B cell (primary cell): ENCODE data around the gene GPATCH8.

Experiments used
- EZH2 ChIP-seq: IDR thresholded peaks from 2 replicates; pipeline ENCODE4 v1.6.1; 2012; ENCODE audit warnings: borderline replicate concordance, low read depth, mild to moderate bottlenecking, moderate library complexity, low read length; ENCODE audit not compliant: insufficient read depth, poor library complexity, severe bottlenecking
- TF ChIP-seq, protein P1 (sequence below): fragments of 200-600 bp; IDR thresholded peaks from one replicate; pipeline ENCODE4 v1.8.0; 2022; ENCODE audit warnings: antibody characterized with exemption, mild to moderate bottlenecking

DNA sequence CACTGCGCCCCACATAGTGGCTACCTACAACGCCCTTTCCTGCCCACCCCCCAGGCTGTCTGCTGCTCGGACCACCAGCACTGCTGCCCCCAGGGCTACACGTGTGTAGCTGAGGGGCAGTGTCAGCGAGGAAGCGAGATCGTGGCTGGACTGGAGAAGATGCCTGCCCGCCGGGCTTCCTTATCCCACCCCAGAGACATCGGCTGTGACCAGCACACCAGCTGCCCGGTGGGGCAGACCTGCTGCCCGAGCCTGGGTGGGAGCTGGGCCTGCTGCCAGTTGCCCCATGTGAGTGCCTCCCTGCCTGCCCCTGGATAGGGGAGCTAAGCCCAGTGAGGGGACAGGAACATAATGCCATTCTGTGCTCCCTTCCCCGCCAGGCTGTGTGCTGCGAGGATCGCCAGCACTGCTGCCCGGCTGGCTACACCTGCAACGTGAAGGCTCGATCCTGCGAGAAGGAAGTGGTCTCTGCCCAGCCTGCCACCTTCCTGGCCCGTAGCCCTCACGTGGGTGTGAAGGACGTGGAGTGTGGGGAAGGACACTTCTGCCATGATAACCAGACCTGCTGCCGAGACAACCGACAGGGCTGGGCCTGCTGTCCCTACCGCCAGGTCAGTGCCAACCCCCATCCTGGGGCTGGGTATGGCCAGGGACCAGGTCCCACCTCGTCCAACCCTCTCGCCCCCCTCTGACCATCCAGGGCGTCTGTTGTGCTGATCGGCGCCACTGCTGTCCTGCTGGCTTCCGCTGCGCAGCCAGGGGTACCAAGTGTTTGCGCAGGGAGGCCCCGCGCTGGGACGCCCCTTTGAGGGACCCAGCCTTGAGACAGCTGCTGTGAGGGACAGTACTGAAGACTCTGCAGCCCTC lies 151.0 kb downstream of the GPATCH8 start:
- TF ChIP-seq, protein P1, sequence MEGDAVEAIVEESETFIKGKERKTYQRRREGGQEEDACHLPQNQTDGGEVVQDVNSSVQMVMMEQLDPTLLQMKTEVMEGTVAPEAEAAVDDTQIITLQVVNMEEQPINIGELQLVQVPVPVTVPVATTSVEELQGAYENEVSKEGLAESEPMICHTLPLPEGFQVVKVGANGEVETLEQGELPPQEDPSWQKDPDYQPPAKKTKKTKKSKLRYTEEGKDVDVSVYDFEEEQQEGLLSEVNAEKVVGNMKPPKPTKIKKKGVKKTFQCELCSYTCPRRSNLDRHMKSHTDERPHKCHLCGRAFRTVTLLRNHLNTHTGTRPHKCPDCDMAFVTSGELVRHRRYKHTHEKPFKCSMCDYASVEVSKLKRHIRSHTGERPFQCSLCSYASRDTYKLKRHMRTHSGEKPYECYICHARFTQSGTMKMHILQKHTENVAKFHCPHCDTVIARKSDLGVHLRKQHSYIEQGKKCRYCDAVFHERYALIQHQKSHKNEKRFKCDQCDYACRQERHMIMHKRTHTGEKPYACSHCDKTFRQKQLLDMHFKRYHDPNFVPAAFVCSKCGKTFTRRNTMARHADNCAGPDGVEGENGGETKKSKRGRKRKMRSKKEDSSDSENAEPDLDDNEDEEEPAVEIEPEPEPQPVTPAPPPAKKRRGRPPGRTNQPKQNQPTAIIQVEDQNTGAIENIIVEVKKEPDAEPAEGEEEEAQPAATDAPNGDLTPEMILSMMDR = no peak
- no peak for TF ChIP-seq EZH2
